Breast epithelium (tissue), 4 donors: ENCODE results near the gene KCNH1. TPM values are rescaled to one million over a fixed set of nuclear protein-coding genes. Genes with fewer than 3 reads are reported as not detected.

Experiments used
- DNase-seq, 2 donors: peaks; one replicate each; pipeline ENCODE4 v3.0.0-alpha.2; 2019; ENCODE audit warnings: low spot score in 2 of 2
- H3K27ac ChIP-seq, 2 donors: fragments of 200-600 bp; sonication (generic) in 1 of 2; one replicate each; pipeline ENCODE4 v1.5.1; 2016 to 2019; ENCODE audit warnings: mild to moderate bottlenecking in 1 of 2
- H3K27me3 ChIP-seq, 2 donors: fragments of 200-600 bp; sonication (generic) in 1 of 2; one replicate each; pipeline versions ENCODE4 v1.5.1 to v1.6.0; 2017 to 2019; ENCODE audit warnings: control low read depth in 1 of 2, mild to moderate bottlenecking in 1 of 2
- H3K36me3 ChIP-seq: fragments of 200-600 bp; one replicate; pipeline ENCODE4 v1.5.1; 2019
- H3K4me1 ChIP-seq, 2 donors: fragments of 200-600 bp; sonication (generic); one replicate each; pipeline ENCODE4 v1.5.1; 2016 to 2019; ENCODE audit warnings: control low read depth in 1 of 2
- H3K4me3 ChIP-seq, 3 donors: fragments of 200-600 bp; sonication (generic); 1 replicate in 2 of 3; 2 replicates in 1 of 3; pipeline ENCODE4 v1.5.1; 2016 to 2019; ENCODE audit warnings: mild to moderate bottlenecking in 3 of 3, moderate library complexity in 2 of 3
- H3K9me3 ChIP-seq, 2 donors: fragments of 200-600 bp; sonication (generic) in 1 of 2; one replicate each; pipeline ENCODE4 v1.5.1; 2016 to 2019; ENCODE audit warnings: control low read depth in 1 of 2
- CTCF ChIP-seq, 3 donors: fragments of 450-650 bp; IDR thresholded peaks; one replicate each; pipeline ENCODE4 v1.5.1; 2016 to 2017; ENCODE audit warnings: antibody characterized with exemption in 3 of 3, mild to moderate bottlenecking in 3 of 3, moderate library complexity in 3 of 3
- POLR2A ChIP-seq: fragments of 450-650 bp; IDR thresholded peaks from one replicate; pipeline ENCODE4 v1.6.1; 2016; ENCODE audit warnings: antibody characterized with exemption, mild to moderate bottlenecking, moderate library complexity
- POLR2AphosphoS5 ChIP-seq, 3 donors: sonication (generic); formaldehyde crosslinking; IDR thresholded peaks; one replicate each; pipeline ENCODE4 v1.6.1; 2017; ENCODE audit warnings: antibody characterized with exemption in 3 of 3
- intact Hi-C: fragments of 100-400 bp; cut with DNase I; formaldehyde crosslinking; loops from one replicate; pipeline ENCODE4 v1.15.1; 2023; ENCODE audit warnings: low total_unique reads
- total RNA-seq, 3 donors: library from RNA; depleted of rRNA; stranded (reverse); fragments of >200 nt; gene quantifications; one replicate each; pipeline ENCODE4 v1.1.0, GENCODE V29; 2016

KCNH1 gene
- total RNA-seq, 3 donors from 2014 or later = 0.32 to 1.3 TPM; not detected in 1

DNA sequence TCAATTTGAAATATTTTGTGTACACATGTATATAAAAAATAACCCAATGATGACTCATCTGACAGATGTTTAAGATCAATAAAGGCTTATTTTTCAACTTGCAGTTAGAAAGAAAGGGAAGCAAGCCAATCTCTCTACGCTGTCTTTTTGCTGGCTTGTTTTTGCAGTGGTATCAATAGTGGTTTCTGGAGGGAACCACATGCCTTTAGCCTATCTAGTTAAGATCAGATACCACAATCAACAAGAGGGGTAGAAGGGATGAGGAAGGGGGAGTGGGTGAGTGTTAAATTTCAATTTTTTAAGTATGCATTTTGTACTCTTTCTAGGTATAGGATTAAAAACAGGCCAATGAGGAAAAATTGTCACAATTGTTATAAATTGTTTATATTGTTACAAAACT lies 276.2 kb downstream of the KCNH1 start:
- no peak for DNase-seq
- H3K4me3 ChIP-seq = no peak overlapping the region
- H3K36me3 ChIP-seq = no peaks in the 10 kb centered on the region
- no peak overlapping the region for H3K27ac ChIP-seq
- no peaks in the 10 kb centered on the region for H3K4me1 ChIP-seq
- H3K27me3 ChIP-seq = no peaks in the 10 kb centered on the region
- no peak for TF ChIP-seq POLR2AphosphoS5 (IDR thresholded peaks at IDR 0.05)
- TF ChIP-seq CTCF (IDR thresholded peaks at IDR 0.05) = no peak
- TF ChIP-seq POLR2A = no peak
- no peaks in the 10 kb centered on the region for H3K9me3 ChIP-seq
- intact Hi-C loops = no loop called here

- DNase-seq = no peak
- no peak overlapping the region for H3K27ac ChIP-seq
- intact Hi-C loops = no loop called here
- no peaks in the 10 kb centered on the region for H3K27me3 ChIP-seq
- H3K9me3 ChIP-seq = no peaks in the 10 kb centered on the region
- no peak overlapping the region for H3K4me3 ChIP-seq
- H3K36me3 ChIP-seq = no peaks in the 10 kb centered on the region
- TF ChIP-seq POLR2AphosphoS5 (IDR thresholded peaks at IDR 0.05) (no peak), POLR2A (no peak), CTCF (IDR thresholded peaks at IDR 0.05) (no peak)
- no peaks in the 10 kb centered on the region for H3K4me1 ChIP-seq
Observed at GRCh38 chr1:210857146-210857663, 276.7 kb downstream of the KCNH1 start.

GRCh38 chr1:210855440-210855839 lies 278.5 kb downstream of the KCNH1 start:
- no peaks in the 10 kb centered on the region for H3K36me3 ChIP-seq
- no peaks in the 10 kb centered on the region for H3K27me3 ChIP-seq
- no peaks in the 10 kb centered on the region for H3K4me1 ChIP-seq
- DNase-seq = no peak
- H3K9me3 ChIP-seq = no peaks in the 10 kb centered on the region
- no peak overlapping the region for H3K27ac ChIP-seq
- no peak overlapping the region for H3K4me3 ChIP-seq
- TF ChIP-seq POLR2AphosphoS5 (IDR thresholded peaks at IDR 0.05) (no peak), CTCF (IDR thresholded peaks at IDR 0.05) (no peak)
- intact Hi-C loops = no loop called here

- no peaks in the 10 kb centered on the region for H3K9me3 ChIP-seq
- no peak overlapping the region for H3K4me3 ChIP-seq
- intact Hi-C loops = no loop called here
- no peak overlapping the region for H3K27ac ChIP-seq
- no peak for DNase-seq
- TF ChIP-seq POLR2AphosphoS5 (IDR thresholded peaks at IDR 0.05) (no peak), POLR2A (no peak), CTCF (IDR thresholded peaks at IDR 0.05) (no peak)
- H3K36me3 ChIP-seq = no peaks in the 10 kb centered on the region
- H3K27me3 ChIP-seq = no peaks in the 10 kb centered on the region
- H3K4me1 ChIP-seq = no peaks in the 10 kb centered on the region
Observed at GRCh38 chr1:210853276-210853675, 280.7 kb downstream of the KCNH1 start.

DNA sequence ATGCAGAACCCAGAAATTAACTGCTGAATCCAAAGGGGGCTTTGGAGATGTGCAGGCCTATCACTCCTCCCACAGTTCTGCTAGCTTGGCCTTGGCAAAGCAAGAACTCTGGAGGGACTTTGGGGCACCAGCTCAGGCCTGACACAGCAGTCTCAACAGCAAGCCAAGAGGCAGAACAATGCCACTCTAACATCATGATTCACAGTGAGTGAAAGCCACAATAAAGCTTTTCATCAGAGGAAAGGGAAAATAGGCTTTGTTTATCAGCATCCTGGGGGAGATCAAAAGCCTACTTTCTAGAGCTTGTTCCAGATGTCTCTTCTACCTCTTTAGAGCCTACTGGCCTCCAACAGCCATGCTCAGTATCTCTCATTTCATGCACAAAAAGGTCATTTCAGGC lies 283.4 kb downstream of the KCNH1 start:
- Histone ChIP-seq H3K36me3 (no peaks in the 10 kb centered on the region), H3K4me3 (no peak overlapping the region), H3K4me1 (no peaks in the 10 kb centered on the region), H3K27me3 (no peaks in the 10 kb centered on the region), H3K9me3 (no peaks in the 10 kb centered on the region), H3K27ac (no peak overlapping the region)
- TF ChIP-seq CTCF (IDR thresholded peaks at IDR 0.05) = no peak
- TF ChIP-seq POLR2AphosphoS5 (IDR thresholded peaks at IDR 0.05) = no peak
- DNase-seq = no peak
- intact Hi-C loops = no loop called here
